B cell (primary cell): ENCODE data around the gene FAM81B. TPM values are rescaled to one million over a fixed set of nuclear protein-coding genes. Genes with fewer than 3 reads are reported as not detected.

Experiments
- ATAC-seq: fragments of 200-7000 bp; cut with Tn5 transposase; one replicate; pipeline ENCODE4 v1.10.0; 2021; ENCODE audit warnings: low read depth, mild to moderate bottlenecking, moderate number of reproducible peaks, moderate library complexity
- CTCF ChIA-PET: fragments of 350-600 bp; sonication (Branson Sonifier 250); formaldehyde crosslinking; loops from one replicate; lab custom pipeline; 2021; ENCODE audit warnings: antibody characterized with exemption, inconsistent platforms; lab: Charles Lee
- POLR2A ChIA-PET: fragments of 350-600 bp; sonication (Branson Sonifier 250); formaldehyde crosslinking; loops from one replicate; lab custom pipeline; 2021; ENCODE audit warnings: antibody characterized with exemption; lab: Charles Lee
- DNase-seq: peaks from one replicate; pipeline ENCODE4 v3.0.0; 2013
- H2AFZ ChIP-seq: 2 replicates; pipeline ENCODE4 v1.6.1; 2012; ENCODE audit warnings: mild to moderate bottlenecking, low read depth, low read length; ENCODE audit not compliant: insufficient read depth, poor library complexity, severe bottlenecking
- H3K27ac ChIP-seq, 2 donors: 1 replicate in 1 of 2; 2 replicates in 1 of 2; pipeline ENCODE4 v1.5.1; 2012 to 2013; ENCODE audit warnings: low read length in 2 of 2, mild to moderate bottlenecking in 2 of 2, moderate library complexity in 1 of 2
- H3K27me3 ChIP-seq, 4 experiments: fragments of 200-600 bp in 1 of 4; sonication (generic) in 1 of 4; replicated peaks in 1 of 4; 1 replicate in 2 of 4; 2 replicates in 2 of 4; pipeline versions ENCODE4 v1.6.1 to v1.7.0; 2013 to 2016; ENCODE audit warnings: low read length in 3 of 4, mild to moderate bottlenecking in 2 of 4, mixed read lengths in 1 of 4, moderate library complexity in 1 of 4; ENCODE audit not compliant: insufficient read depth in 4 of 4, control insufficient read depth in 3 of 4; ENCODE audit errors: control extremely low read depth in 1 of 4
- H3K36me3 ChIP-seq, 2 experiments: replicated peaks in 1 of 2; 1 replicate in 1 of 2; 2 replicates in 1 of 2; pipeline versions ENCODE4 v1.6.1 to v1.7.1; 2013; ENCODE audit warnings: low read length in 1 of 2; ENCODE audit not compliant: insufficient read depth in 2 of 2, control insufficient read depth in 1 of 2; ENCODE audit errors: control extremely low read depth in 1 of 2, extremely low read depth in 1 of 2
- H3K4me1 ChIP-seq, 2 donors: fragments of 200-600 bp in 1 of 2; sonication (generic) in 1 of 2; 1 replicate in 1 of 2; 2 replicates in 1 of 2; pipeline versions ENCODE4 v1.5.1 to v1.6.1; 2013 to 2017; ENCODE audit warnings: low read length in 2 of 2; ENCODE audit not compliant: control insufficient read depth in 2 of 2, insufficient read depth in 2 of 2
- H3K4me2 ChIP-seq: replicated peaks from 2 replicates; pipeline ENCODE3; 2012; ENCODE audit warnings: mild to moderate bottlenecking, low read depth, low read length; ENCODE audit not compliant: poor library complexity, severe bottlenecking
- H3K4me3 ChIP-seq, 5 experiments: fragments of 200-600 bp in 1 of 5; sonication (generic) in 1 of 5; 1 replicate in 3 of 5; 2 replicates in 2 of 5; pipeline versions ENCODE4 v1.5.1 to v1.7.0; 2011 to 2016; ENCODE audit warnings: low read length in 4 of 5, mild to moderate bottlenecking in 4 of 5, low read depth in 2 of 5, control low read depth in 1 of 5, moderate library complexity in 1 of 5; ENCODE audit not compliant: insufficient read depth in 1 of 5; ENCODE audit errors: control extremely low read depth in 1 of 5, extremely low read depth in 1 of 5
- H3K79me2 ChIP-seq: fragments of 200-600 bp; sonication (generic); one replicate; pipeline ENCODE4 v1.6.0; 2016; ENCODE audit warnings: low read length; ENCODE audit not compliant: control insufficient read depth, insufficient read depth
- H3K9ac ChIP-seq: fragments of 200-600 bp; sonication (generic); 2 replicates; pipeline ENCODE4 v1.6.1; 2017; ENCODE audit warnings: mild to moderate bottlenecking, low read length, moderate library complexity
- H3K9me3 ChIP-seq, 3 donors: one replicate each; pipeline versions ENCODE4 v1.6.1 to v1.7.1; 2013; ENCODE audit warnings: low read length in 2 of 3; ENCODE audit not compliant: control insufficient read depth in 2 of 3, insufficient read depth in 1 of 3; ENCODE audit errors: control extremely low read depth in 1 of 3
- H4K20me1 ChIP-seq: 2 replicates; pipeline ENCODE4 v1.6.0; 2012; ENCODE audit warnings: mild to moderate bottlenecking, low read length; ENCODE audit not compliant: insufficient read depth, control insufficient read depth, poor library complexity, severe bottlenecking
- H3K27ac Mint-ChIP-seq: one replicate; pipeline ENCODE4 v1.8.0; 2021; ENCODE audit warnings: mixed read lengths
- H3K27me3 Mint-ChIP-seq: one replicate; pipeline ENCODE4 v1.8.0; 2021; ENCODE audit warnings: mixed read lengths
- H3K4me1 Mint-ChIP-seq: one replicate; pipeline ENCODE4 v1.8.0; 2021; ENCODE audit warnings: mixed read lengths
- H3K4me3 Mint-ChIP-seq: one replicate; pipeline ENCODE4 v1.8.0; 2021; ENCODE audit warnings: mixed read lengths
- H3K9me3 Mint-ChIP-seq: one replicate; pipeline ENCODE4 v1.8.0; 2022; ENCODE audit warnings: mixed read lengths; ENCODE audit not compliant: insufficient read depth
- EZH2 ChIP-seq: IDR thresholded peaks from 2 replicates; pipeline ENCODE4 v1.6.1; 2012; ENCODE audit warnings: borderline replicate concordance, low read depth, mild to moderate bottlenecking, moderate library complexity, low read length; ENCODE audit not compliant: insufficient read depth, poor library complexity, severe bottlenecking
- WGBS: methylation state at CpG from one replicate; pipeline ENCODE4 v1.1.5; 2013; ENCODE audit warnings: missing lambda C conversion rate; ENCODE audit not compliant: insufficient coverage; 5-methylcytosine and 5-hydroxymethylcytosine counted together
- intact Hi-C: fragments of 100-400 bp; cut with micrococcal nuclease; formaldehyde crosslinking; loops from one replicate; pipeline ENCODE4 v1.10.0; 2022
- polyA plus RNA-seq: library from polyadenylated mRNA; depleted of rRNA; stranded (reverse); fragments of >200 nt; gene quantifications from 2 replicates; pipeline ENCODE4 v1.2.3, GENCODE V29; 2012
- total RNA-seq, 2 donors: library from RNA; stranded (reverse); fragments of 120-200 nt in 1 of 2; gene quantifications; 1 replicate in 1 of 2; 2 replicates in 1 of 2; pipeline versions ENCODE4 v1.2.3 to v1.2.4, GENCODE V29; 2013 to 2022
- TF ChIP-seq, protein P1 (sequence below): fragments of 200-600 bp; IDR thresholded peaks from one replicate; pipeline ENCODE4 v1.8.0; 2022; ENCODE audit warnings: antibody characterized with exemption, mild to moderate bottlenecking

FAM81B gene
- total and polyA plus RNA-seq, 2 donors (not counting 1 experiment from before 2014, with no cell fraction given): not detected

DNA sequence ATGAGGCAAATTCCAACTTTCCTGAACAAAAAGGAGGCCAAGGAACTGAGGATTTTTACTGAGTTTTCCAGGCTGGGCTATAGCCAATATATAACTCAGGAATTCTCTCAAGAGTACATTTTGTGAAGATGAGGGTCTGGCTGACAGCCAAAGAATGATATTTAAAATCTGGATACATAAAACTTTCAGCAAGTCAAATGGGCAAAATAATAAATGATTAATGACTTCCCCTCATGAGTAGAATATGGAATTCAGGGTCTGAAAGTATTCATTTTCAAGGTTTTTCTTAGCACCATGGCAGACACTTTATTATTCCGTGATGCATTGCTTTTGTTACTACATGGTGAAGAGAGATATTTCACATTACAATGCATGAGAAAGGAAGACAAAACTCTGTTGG, 7.8 kb downstream of the FAM81B start:
- Histone ChIP-seq H3K9me3 (no peaks in the 10 kb centered on the region), H2AFZ (no peak overlapping the region), H4K20me1 (no peaks in the 10 kb centered on the region), H3K27ac (no peak overlapping the region), H3K36me3 (no peaks in the 10 kb centered on the region), H3K4me2 (no peak overlapping the region), H3K4me3 (no peak overlapping the region), H3K27me3 (no peaks in the 10 kb centered on the region), H3K9ac (no peak overlapping the region), H3K79me2 (no peaks in the 10 kb centered on the region), H3K4me1 (no peaks in the 10 kb centered on the region)
- intact Hi-C loops: no loop called here
- CTCF ChIA-PET: no interaction called here
- H3K4me3 Mint-ChIP-seq: no peak overlapping the region
- no peak for ATAC-seq
- H3K4me1 Mint-ChIP-seq: no peaks in the 10 kb centered on the region
- no CpG with 5 or more reads among the region's 1 CpG for WGBS
- no peaks in the 10 kb centered on the region for H3K9me3 Mint-ChIP-seq
- no peak for DNase-seq
- H3K27me3 Mint-ChIP-seq: no peaks in the 10 kb centered on the region
- no peak overlapping the region for H3K27ac Mint-ChIP-seq
- TF ChIP-seq EZH2: no peak
- POLR2A ChIA-PET: no interaction called here

DNA sequence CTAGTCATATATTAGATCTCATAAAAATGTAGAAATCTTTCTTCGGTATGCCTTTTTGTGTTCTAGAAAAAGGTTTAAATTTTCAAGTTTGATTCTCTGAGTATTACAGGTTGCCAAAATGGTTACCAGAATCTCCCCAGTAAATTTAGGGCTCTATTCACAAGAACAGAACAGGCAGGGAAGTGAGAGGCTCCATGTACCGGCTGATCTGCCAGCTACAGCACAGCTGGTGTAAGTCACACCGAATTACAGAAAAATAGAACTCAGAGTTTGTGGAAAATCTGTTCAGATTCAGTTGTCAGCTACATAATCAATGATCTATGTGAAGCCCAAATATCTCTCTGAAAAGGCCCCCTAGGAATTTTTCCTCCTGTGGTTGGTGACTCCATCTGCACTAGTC, 10.5 kb downstream of the FAM81B start:
- peaks cover 0 to 3% (median 0%) of the 10 kb centered on the region in 3 donors for H3K9me3 ChIP-seq
- no peak overlapping the region for H3K4me3 ChIP-seq
- H3K9ac ChIP-seq: no peak overlapping the region
- H3K79me2 ChIP-seq: no peaks in the 10 kb centered on the region
- DNase-seq: no peak
- no peak overlapping the region for H3K4me2 ChIP-seq
- Mint-ChIP-seq H3K4me1 (no peaks in the 10 kb centered on the region), H3K9me3 (peaks cover 5% of the 10 kb centered on the region), H3K27me3 (peaks cover under 1% of the 10 kb centered on the region), H3K4me3 (no peak overlapping the region), H3K27ac (no peak overlapping the region)
- intact Hi-C loops: no loop called here
- WGBS: 100% methylated on average over 2 of the region's 3 CpGs
- H2AFZ ChIP-seq: no peak overlapping the region
- no peaks in the 10 kb centered on the region for H3K4me1 ChIP-seq
- no peaks in the 10 kb centered on the region for H3K27me3 ChIP-seq
- TF ChIP-seq, protein P1, sequence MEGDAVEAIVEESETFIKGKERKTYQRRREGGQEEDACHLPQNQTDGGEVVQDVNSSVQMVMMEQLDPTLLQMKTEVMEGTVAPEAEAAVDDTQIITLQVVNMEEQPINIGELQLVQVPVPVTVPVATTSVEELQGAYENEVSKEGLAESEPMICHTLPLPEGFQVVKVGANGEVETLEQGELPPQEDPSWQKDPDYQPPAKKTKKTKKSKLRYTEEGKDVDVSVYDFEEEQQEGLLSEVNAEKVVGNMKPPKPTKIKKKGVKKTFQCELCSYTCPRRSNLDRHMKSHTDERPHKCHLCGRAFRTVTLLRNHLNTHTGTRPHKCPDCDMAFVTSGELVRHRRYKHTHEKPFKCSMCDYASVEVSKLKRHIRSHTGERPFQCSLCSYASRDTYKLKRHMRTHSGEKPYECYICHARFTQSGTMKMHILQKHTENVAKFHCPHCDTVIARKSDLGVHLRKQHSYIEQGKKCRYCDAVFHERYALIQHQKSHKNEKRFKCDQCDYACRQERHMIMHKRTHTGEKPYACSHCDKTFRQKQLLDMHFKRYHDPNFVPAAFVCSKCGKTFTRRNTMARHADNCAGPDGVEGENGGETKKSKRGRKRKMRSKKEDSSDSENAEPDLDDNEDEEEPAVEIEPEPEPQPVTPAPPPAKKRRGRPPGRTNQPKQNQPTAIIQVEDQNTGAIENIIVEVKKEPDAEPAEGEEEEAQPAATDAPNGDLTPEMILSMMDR: no peak
- TF ChIP-seq EZH2: no peak
- no peaks in the 10 kb centered on the region for H3K36me3 ChIP-seq
- H3K27ac ChIP-seq: no peak overlapping the region
- ChIA-PET POLR2A (no interaction called here), CTCF (no interaction called here)
- ATAC-seq: no peak
- H4K20me1 ChIP-seq: no peaks in the 10 kb centered on the region
